NT2/D1 (cell line): ENCODE data around the gene IPCEF1.
"Not testable (repeated sequence)": the region's sequence is repeated elsewhere in the genome, so short reads cannot be mapped to it uniquely, and the experiment has no call there.

Source experiments
- DNase-seq: peaks from one replicate; pipeline ENCODE4 v3.0.0-alpha.2; 2011; ENCODE audit warnings: low read depth, low spot score
- H3K27me3 ChIP-seq: 2 replicates; pipeline ENCODE4 v1.6.0; 2011; ENCODE audit warnings: mild to moderate bottlenecking; ENCODE audit not compliant: insufficient read length, insufficient read depth
- H3K36me3 ChIP-seq: 2 replicates; pipeline ENCODE4 v1.6.1; 2011; ENCODE audit warnings: mild to moderate bottlenecking, low read length, mixed read lengths; ENCODE audit not compliant: insufficient read depth, insufficient read length
- H3K4me1 ChIP-seq: 2 replicates; pipeline ENCODE4 v1.5.1; 2011; ENCODE audit not compliant: insufficient read depth, insufficient read length
- H3K4me3 ChIP-seq: 2 replicates; pipeline ENCODE4 v1.5.1; 2011; ENCODE audit warnings: low read depth; ENCODE audit not compliant: insufficient read length
- H3K9ac ChIP-seq: 2 replicates; pipeline ENCODE4 v1.6.0; 2011; ENCODE audit warnings: low read depth; ENCODE audit not compliant: insufficient read length
- H3K9me3 ChIP-seq: 2 replicates; pipeline ENCODE4 v1.5.1; 2011; ENCODE audit warnings: mild to moderate bottlenecking, low read length; ENCODE audit not compliant: insufficient read depth
- SUZ12 ChIP-seq: IDR thresholded peaks from 2 replicates; pipeline ENCODE4 v1.6.1; 2011; ENCODE audit not compliant: insufficient read length, insufficient read depth; ENCODE audit errors: extremely low read depth
- YY1 ChIP-seq: IDR thresholded peaks from 2 replicates; pipeline ENCODE4 v1.6.1; 2011; ENCODE audit not compliant: insufficient read length, insufficient read depth
- ZNF274 ChIP-seq: IDR thresholded peaks from 2 replicates; pipeline ENCODE4 v1.6.1; 2011; ENCODE audit warnings: mild to moderate bottlenecking, low read depth, low read length

Gene IPCEF1

GRCh38 chr6:154337406-154338005, 19.1 kb downstream of the IPCEF1 start:
- TF ChIP-seq YY1 = no peak
- TF ChIP-seq ZNF274 = no peak
- no peak for TF ChIP-seq SUZ12
- no peak for DNase-seq
- no peaks in the 10 kb centered on the region for H3K36me3 ChIP-seq

DNA sequence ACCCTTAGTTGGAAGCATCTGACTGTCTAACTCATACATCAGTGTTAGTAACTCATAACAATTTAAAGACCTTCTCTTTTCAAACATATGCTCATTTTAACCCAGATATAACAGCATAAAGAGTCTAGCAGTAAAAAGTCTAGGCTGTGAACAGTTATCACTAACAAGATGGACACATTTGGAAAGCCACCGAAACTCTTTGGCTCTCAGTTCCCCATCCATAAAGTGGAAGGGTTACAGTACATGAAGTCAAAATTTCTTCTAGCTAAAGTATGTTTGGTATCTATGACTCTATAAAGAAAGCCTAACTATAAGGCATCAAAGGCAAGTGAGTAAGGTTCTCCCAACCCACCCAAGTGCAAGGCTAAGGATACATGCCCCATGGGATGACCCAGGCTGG, 22.5 kb downstream of the IPCEF1 start:
- H3K36me3 ChIP-seq, H3K27me3 ChIP-seq, H3K9me3 ChIP-seq, H3K4me3 ChIP-seq, H3K4me1 ChIP-seq, H3K9ac ChIP-seq, DNase-seq: not testable (repeated sequence)

More at GRCh38 chr6:154337406-154338005, 19.1 kb downstream of the IPCEF1 start:
- no peak overlapping the region for H3K4me3 ChIP-seq
- H3K9ac ChIP-seq = no peak overlapping the region
- no peaks in the 10 kb centered on the region for H3K9me3 ChIP-seq
- H3K4me1 ChIP-seq = no peaks in the 10 kb centered on the region
- H3K27me3 ChIP-seq = no peaks in the 10 kb centered on the region

DNA sequence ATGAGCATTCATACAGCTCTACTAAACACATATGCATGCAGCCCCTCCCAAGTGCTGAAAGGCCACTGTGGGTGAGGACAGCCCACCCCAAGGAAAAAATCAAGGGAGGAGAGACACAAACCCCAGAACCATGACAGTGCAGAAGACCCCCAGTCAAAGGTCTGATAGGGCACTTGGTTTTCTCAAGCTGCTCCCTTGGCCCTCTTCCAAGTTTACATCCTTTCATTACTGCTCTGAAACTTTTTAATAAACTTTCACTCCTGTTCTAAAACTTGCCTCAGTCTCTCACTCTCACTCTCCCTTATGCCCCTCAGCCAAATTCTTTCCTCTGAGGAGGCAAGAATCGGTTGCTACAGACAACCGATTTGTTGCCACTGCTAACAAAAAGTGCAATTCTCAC, 24.9 kb downstream of the IPCEF1 start:
- H3K4me3 ChIP-seq = no peak overlapping the region
- H3K4me1 ChIP-seq = no peaks in the 10 kb centered on the region
- no peaks in the 10 kb centered on the region for H3K9me3 ChIP-seq
- no peak overlapping the region for H3K9ac ChIP-seq
- no peak for TF ChIP-seq YY1
- TF ChIP-seq ZNF274 = no peak
- TF ChIP-seq SUZ12 = no peak
- H3K36me3 ChIP-seq = no peaks in the 10 kb centered on the region
- no peaks in the 10 kb centered on the region for H3K27me3 ChIP-seq
- DNase-seq = no peak

- no peaks in the 10 kb centered on the region for H3K27me3 ChIP-seq
- H3K9me3 ChIP-seq = no peaks in the 10 kb centered on the region
- H3K4me1 ChIP-seq = no peaks in the 10 kb centered on the region
- H3K36me3 ChIP-seq = no peaks in the 10 kb centered on the region
- H3K9ac ChIP-seq = no peak overlapping the region
- no peak for TF ChIP-seq ZNF274
- no peak for TF ChIP-seq SUZ12
- no peak for DNase-seq
- no peak overlapping the region for H3K4me3 ChIP-seq
These were observed 27.0 kb downstream of the IPCEF1 start for GRCh38 chr6:154329350-154330170.

DNA sequence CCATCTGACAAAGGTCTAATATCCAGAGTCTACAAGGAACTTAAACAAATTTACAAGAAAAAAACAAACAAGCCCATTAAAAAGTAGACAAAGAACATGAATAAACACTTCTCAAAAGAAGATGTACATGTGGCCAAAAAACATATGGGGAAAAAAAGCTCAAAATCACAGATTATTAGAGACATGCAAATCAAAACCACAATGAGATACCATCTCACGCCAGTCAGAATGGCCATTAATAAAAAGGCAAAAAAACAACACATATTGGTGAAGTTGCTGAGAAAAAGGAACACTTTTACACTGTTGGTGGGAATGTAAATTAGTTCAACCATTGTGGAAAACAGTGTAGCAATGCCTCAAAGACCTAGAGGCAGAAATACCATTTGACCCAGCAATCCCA, 29.3 kb downstream of the IPCEF1 start:
- not testable (repeated sequence) for H3K36me3 ChIP-seq, H3K9ac ChIP-seq, DNase-seq, H3K27me3 ChIP-seq, H3K4me3 ChIP-seq, H3K4me1 ChIP-seq, H3K9me3 ChIP-seq

DNA sequence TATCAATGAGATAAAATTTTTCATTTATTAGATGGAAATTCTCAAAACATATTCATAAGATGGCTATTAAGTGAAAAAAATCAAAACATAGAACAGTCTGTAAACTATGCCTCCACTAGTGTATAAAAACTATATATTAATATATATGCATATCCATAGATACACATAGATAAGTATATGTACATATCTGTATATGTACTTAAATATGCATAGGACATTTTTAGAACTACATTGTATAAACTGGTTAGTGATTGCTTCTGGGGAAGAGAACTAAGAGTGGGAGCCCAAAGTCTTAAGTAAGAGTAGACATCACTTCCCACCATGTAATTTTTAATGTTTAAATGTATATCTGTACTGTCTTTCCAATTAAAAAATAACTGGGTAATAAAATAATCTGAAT, 31.5 kb downstream of the IPCEF1 start:
- H3K9ac ChIP-seq = no peak overlapping the region
- H3K4me1 ChIP-seq = no peaks in the 10 kb centered on the region
- no peaks in the 10 kb centered on the region for H3K27me3 ChIP-seq
- H3K36me3 ChIP-seq = no peaks in the 10 kb centered on the region
- TF ChIP-seq ZNF274 = no peak
- no peak for TF ChIP-seq SUZ12
- no peak for TF ChIP-seq YY1
- H3K4me3 ChIP-seq = no peak overlapping the region
- no peaks in the 10 kb centered on the region for H3K9me3 ChIP-seq
- DNase-seq = no peak

- no peak for TF ChIP-seq YY1
- Histone ChIP-seq H3K9ac (no peak overlapping the region), H3K9me3 (no peaks in the 10 kb centered on the region), H3K36me3 (no peaks in the 10 kb centered on the region), H3K4me1 (no peaks in the 10 kb centered on the region), H3K27me3 (no peaks in the 10 kb centered on the region), H3K4me3 (no peak overlapping the region)
- no peak for DNase-seq
These were observed 36.4 kb downstream of the IPCEF1 start for GRCh38 chr6:154320181-154320580.

DNA sequence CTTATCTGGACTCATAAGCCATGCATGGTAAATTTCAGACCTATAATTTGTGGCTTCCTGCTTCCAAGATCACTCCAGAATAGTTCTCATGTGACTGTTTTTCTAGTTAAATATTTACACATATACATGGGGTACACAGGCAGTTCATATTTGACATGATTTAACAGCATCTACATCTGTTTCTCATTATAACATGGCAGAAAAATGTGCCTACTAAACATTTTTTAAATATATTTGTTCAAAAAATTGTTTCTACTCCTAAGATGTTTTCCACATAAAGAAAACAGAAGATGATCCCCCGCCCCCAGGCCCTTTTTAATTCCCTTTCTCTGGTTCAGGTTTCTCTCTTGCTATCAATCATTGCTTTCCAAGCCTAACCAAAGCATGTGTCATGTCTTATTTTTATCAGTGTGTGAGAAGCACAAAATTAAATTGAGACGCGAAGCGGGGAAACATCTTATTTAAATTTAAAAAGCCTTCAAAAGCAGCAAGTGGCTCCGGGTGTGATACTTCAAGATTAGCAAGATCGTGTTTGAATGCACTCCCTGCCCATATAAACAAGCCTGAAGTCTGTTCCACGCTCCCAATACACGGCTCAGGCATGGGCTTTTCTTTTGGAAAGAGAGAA, 37.3 kb downstream of the IPCEF1 start:
- Histone ChIP-seq H3K4me1 (no peaks in the 10 kb centered on the region), H3K27me3 (no peaks in the 10 kb centered on the region), H3K9me3 (no peaks in the 10 kb centered on the region), H3K9ac (no peak overlapping the region), H3K4me3 (no peak overlapping the region), H3K36me3 (no peaks in the 10 kb centered on the region)
- no peak for DNase-seq
- no peak for TF ChIP-seq SUZ12
